Ureter (tissue), 1 donor: ENCODE measurements around the gene RBM23. TPM values are rescaled to one million over a fixed set of nuclear protein-coding genes. Genes with fewer than 3 reads are reported as not detected.

Experiments used
- DNase-seq: peaks from one replicate; pipeline ENCODE4 v3.0.0-alpha.2; 2020; ENCODE audit warnings: low spot score
- total RNA-seq: library from RNA; stranded (reverse); gene quantifications from one replicate; pipeline ENCODE4 v1.2.4, GENCODE V29; 2023
- donor health status: DM: yes; HTN: yes; CAD: no.

The RBM23 gene
- total RNA-seq, 1 donor from 2014 or later: 84.4 TPM

DNA sequence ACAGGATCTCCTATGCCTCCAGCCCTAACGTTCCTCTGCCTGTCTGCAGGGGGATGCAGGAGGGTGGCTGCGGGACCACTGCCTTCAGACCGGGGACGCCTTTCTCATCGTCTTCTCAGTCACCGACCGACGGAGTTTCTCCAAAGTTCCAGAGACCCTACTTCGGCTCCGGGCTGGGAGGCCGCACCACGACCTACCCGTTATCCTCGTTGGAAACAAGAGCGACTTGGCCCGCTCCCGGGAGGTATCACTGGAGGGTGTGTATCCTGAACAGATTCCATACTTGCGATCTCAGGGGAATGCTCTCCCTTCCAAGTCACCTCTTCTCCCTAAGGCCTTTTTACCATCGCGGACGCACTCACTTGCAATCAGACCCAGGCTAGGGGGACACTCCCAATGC is 33.0 kb downstream of the RBM23 start:
- DNase-seq: no peak

DNA sequence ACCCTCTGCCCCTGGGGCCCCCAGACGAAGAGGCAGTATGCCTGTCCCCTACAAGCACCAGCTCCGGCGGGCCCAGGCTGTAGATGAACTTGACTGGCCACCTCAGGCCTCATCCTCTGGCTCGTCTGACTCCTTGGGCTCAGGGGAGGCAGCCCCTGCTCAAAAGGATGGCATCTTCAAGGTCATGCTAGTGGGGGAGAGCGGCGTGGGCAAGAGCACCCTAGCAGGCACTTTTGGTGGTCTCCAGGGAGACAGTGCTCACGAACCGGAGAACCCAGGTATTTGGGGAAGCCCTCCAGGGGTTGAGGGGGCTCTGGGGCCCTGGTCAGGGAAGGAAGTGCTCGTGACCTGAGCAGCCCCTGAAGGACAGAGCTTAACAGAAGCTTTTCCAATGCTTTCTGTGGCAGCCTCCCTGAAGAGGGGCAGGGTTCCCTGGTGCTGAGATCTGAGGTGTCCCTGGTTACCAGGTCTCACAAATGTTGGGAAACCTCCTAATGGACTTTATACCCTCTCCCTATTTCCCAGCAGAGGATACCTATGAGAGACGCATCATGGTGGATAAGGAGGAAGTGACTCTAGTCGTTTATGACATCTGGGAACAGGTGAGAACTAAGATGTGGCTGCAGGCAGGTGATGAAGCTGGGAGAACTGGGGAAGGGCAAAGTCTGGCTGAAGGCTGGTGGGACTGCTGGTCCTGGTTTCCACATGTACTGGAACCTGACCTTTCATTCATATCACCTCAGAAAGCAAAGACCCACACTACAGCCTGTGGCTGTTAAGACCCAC is 34.0 kb downstream of the RBM23 start:
- DNase-seq: no peak

DNA sequence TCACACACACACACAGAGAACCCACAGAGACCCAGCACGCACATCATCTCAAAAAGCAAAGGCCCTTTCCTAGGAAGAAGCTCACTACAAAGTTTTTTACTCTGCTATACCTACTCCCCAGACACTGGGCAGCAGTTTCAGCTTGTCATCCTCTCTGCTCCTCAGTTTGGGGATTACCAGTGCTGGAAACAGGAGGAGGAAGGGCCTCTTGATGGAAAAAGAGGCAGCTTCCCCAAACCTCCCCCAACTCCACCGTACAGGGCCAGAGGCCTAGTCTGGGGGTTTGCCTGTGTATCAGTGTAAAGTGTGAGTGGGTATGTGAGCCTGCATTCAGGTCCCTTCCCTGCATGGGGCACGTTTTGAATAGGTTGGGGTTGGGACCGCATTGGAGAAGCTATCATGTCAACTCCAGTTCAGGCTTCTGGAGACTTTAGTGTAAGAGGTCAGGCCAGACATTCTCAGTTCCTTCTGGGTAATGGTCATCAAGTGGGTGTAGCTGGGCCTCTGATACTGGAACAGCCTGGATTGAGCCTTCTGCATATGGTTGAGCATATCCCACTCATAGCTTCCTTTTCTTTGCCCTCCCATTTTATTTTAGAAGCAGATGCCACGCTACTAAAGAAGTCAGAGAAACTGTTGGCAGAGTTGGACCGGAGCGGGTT is 34.7 kb downstream of the RBM23 start:
- DNase-seq: no peak

DNA sequence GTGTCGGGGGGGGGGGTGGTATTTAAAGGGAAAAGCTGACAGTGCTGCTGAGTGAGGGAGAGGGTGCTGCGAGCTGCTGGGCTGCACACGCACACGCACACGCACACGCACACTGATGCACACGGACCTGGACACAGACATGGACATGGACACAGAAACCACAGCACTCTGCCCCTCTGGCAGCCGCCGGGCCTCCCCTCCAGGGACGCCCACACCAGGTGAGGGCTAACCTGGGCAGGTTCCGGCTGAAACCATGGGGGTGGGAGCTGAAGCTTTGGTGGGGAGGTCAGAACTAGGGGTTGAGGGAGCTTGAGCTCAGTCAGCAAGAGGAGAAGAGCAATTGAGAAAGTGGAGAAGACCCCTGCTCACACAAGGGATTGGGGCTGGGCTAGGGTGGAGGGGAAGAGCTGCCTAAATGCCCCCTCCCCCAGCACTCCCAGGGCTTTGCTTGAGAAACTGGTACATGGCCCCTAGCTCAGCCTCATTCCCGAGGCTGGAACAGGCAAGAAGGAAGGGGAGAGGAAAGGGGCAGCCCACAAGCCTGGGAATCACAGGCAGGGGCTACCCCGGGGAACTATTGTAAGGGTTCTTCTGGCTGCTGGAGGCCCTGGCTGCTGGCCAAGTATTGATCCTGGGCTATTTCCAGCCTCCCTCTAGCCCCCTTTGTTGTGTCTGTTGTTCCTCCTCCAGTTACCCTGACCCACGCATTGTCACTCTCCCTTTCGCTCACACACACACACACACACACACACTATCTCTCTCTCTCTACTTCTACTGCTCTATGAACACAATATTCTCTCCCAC is 35.6 kb downstream of the RBM23 start, which contains the start of gene REM2:
REM2 (plus strand) TSS at position 50 of the 804 bp plus-strand sequence; CDS start at position 116, 66 bp downstream.
- DNase-seq: no peak

DNA sequence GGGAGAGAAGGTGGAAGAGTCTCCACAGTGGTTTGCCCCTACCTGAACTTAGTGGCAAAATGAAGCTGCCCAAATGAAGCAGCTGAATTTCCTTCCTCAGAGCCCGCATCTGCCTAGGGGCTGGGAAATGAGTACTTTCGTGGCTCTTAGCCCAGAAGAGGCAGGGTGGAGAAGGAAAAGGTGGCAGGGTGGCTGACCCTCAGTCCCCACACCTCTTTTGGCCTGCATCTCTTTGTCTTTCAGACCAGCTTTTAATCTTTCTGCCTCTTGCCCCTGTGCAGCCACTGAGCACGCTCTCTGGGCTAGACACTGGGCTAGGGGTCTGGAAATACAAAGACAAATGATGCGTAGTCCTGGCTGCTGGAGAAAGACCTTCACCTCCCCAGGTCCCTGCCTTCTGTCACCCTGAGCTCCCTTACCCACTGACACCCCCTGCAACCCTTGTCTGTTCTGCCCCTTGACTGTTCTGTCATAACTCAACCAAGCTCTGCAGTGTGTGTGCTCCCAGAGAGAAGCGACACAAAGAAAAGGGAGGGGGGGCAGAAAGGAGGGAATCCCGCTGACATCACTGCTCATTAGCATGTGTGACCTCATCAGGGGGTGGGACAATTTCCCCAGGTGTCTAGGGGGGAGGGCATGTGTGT is 36.3 kb downstream of the RBM23 start:
- no peak for DNase-seq

DNA sequence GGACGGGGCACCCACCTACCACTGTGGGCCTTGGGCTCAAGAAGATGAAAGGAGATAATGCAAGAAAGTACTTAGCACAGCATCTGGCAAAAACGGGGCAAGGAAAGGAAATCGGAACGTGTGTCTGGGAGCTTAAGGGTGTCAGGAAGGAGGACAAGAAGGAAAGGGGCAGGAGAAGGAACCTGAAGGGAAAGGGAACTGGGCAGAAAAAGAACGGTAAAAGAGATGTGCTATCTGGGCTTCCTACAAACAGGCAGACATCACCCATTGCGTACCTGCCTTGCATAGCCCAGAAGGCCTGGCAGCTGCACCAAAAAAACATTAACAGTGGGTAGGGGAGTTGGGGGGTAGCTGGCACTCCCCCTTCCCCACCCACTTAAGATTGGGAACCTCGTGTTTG is 36.9 kb downstream of the RBM23 start:
- DNase-seq: no peak

DNA sequence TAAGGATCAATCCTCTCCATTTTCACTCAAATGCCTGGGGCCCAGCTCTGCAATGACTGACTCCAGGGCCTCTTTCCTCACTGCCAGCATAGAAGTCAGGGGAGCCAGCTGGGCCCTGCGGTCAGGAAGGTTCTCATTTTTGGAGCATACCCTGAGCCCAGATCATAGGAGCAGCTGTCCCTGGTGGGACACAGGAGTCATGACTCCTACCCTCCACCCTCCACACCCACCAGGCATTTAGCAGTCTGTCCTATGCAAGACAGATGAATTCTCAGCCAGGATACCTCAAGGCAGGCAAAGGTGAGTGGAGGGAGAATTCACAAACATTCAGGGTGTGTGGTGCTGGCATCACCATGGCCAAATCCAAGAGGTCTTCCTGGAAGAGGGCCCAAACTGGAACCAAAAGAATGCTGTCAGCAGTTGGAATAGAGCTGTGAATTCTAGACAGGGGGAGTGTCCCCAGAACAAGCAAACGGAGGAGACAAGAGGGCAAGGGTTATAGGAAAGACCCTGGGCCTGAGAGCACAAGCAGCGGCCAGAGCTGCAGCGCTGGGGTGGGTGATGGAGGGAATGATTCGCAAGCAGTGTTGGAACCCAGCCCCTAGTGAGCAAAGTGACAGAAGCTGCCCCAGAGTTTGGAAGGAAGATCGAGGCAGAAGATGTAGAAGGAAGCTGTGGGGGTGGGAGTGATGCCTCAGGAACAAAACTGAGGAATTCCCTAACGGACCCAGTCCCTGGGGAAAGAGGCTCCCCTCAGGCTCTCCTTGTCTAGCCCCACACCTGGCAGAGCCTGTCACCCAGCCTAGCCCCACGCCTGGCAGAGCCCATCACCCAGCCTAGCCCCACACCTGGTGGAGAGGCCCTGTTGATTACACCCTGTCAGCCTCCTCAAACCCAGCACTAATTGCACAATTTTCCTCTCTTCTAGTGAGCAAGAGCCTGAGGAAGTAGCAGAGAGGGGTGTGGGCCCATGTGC is 40.4 kb downstream of the RBM23 start:
- no peak for DNase-seq

DNA sequence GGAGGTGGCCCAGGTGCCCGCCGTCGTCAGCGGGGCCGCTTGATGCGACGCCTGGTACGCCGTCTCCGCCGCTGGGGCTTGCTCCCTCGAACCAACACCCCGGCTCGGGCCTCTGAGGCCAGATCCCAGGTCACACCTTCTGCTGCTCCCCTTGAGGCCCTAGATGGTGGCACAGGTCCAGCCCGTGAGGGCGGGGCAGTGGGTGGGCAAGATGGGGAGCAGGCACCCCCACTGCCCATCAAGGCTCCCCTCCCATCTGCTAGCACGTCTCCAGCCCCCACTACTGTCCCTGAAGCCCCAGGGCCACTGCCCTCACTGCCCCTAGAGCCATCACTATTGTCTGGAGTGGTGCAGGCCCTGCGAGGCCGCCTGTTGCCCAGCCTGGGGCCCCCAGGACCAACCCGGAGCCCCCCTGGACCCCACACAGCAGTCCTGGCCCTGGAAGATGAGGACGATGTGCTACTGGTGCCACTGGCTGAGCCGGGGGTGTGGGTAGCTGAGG is 41.9 kb downstream of the RBM23 start:
- no peak for DNase-seq

DNA sequence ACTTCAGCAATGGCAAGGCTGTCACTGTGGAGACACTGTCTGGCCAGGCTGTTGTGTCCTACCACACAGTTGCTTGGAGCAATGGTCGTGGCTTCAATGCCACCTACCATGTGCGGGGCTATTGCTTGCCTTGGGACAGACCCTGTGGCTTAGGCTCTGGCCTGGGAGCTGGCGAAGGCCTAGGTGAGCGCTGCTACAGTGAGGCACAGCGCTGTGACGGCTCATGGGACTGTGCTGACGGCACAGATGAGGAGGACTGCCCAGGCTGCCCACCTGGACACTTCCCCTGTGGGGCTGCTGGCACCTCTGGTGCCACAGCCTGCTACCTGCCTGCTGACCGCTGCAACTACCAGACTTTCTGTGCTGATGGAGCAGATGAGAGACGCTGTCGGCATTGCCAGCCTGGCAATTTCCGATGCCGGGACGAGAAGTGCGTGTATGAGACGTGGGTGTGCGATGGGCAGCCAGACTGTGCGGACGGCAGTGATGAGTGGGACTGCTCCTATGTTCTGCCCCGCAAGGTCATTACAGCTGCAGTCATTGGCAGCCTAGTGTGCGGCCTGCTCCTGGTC is 43.1 kb downstream of the RBM23 start:
- DNase-seq: no peak

DNA sequence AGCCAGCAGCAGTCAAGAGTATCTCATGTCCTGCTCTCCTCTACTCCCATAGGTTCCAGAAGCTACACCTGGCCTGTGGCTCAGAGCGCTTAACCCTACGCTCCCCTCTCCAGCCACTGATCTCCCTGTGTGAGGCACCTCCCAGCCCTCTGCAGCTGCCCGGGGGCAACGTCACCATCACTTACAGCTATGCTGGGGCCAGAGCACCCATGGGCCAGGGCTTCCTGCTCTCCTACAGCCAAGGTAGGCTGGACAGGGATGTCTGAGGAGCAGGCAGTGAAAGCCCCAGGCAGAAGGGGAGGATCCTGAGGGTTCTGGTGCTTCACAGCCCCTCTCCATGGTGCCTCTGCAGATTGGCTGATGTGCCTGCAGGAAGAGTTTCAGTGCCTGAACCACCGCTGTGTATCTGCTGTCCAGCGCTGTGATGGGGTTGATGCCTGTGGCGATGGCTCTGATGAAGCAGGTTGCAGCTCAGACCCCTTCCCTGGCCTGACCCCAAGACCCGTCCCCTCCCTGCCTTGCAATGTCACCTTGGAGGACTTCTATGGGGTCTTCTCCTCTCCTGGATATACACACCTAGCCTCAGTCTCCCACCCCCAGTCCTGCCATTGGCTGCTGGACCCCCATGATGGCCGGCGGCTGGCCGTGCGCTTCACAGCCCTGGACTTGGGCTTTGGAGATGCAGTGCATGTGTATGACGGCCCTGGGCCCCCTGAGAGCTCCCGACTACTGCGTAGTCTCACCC is 43.8 kb downstream of the RBM23 start:
- no peak for DNase-seq

DNA sequence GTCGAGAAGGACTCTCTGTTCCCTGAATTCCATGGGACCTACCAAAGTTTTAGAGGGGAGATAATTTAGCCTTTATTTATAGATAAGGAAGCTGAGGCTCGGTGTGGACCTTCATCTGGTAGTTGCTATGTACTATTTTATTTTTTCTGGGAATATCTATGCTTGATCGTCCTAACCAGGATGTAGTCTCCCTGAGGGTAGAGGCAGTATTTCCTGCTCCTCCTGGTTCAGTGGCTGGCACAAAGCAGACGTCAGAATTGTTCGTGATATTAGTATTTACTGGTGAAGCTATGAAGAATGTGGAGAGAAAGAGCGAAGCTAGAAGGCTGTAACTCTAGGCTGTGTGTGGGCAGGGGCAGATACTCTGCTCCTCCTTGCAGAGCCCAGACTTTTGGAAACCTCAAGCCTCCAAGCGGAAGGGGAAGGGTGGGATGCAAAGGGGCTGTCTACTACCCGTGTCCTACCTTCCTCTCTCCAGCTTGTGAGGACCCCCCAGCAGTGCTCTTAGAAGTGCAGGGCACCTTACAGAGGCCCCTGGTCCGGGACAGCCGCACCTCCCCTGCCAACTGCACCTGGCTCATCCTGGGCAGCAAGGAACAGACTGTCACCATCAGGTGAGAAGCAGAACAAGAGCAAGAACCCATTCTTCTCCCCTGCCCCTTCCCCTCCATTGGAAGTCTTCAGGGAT is 46.0 kb downstream of the RBM23 start:
- DNase-seq: no peak

DNA sequence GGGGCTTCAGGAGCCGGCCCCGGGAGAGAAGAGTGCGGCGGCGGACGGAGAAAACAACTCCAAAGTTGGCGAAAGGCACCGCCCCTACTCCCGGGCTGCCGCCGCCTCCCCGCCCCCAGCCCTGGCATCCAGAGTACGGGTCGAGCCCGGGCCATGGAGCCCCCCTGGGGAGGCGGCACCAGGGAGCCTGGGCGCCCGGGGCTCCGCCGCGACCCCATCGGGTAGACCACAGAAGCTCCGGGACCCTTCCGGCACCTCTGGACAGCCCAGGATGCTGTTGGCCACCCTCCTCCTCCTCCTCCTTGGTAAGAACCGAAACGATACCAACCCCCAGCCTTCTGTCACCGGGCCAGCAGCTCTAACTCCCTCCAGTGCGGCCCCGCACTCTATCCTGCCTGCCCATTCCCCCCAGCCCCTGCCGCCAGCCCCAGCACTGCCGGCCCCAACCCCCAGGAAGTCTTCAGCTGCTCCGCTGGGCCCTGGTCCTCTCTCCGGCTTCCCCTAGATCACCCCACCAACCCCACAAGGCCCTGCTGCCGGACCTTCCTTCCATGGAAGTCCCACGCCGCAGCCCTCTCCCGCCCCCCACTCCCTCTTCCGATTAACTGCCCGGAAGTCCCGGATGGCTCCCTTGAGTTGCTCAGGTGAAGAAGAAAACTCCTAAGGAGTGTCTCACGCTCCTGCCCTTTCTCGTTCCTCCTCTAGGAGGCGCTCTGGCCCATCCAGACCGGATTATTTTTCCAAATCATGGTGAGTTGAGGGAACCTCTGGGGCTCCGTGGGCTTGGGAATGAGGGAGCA is 46.7 kb downstream of the RBM23 start:
- peak; percentile 90 for DNase-seq

DNA sequence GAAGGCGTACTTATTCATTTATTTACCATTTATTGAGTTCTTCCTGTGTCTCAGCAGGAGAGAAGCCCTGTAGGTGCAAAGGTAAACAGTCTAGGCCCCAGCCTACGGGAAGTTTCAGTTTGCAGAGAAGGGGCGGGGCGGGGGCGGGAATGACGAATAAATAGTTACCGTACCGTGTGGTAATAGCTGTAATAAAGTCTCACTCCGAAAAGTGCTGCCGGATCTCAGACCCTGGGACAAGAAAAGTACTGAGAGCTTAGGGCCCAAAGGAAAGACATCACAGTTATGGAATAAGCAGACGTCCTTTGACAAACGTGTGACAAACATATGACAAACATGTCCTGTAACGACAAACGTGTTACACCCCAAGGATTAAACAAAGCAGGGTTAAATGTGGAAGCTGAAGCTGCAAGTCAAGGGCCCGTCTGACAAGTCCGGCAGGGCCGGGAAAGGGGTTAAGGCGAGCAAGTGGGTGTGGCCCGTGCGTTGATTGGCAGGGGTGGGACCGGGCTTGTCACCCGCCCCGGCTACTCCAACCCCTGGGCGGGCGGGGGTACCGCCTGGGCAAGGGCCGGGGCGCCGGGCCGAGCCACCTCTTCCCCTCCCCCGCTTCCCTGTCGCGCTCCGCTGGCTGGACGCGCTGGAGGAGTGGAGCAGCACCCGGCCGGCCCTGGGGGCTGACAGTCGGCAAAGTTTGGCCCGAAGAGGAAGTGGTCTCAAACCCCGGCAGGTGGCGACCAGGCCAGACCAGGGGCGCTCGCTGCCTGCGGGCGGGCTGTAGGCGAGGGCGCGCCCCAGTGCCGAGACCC is 47.5 kb downstream of the RBM23 start, which contains the start of gene LRP10:
LRP10 (plus strand) TSS at position 517 of the 809 bp plus-strand sequence. CDS start 564 bp downstream, outside the sequence.
- DNase-seq: peak; percentile 95

DNA sequence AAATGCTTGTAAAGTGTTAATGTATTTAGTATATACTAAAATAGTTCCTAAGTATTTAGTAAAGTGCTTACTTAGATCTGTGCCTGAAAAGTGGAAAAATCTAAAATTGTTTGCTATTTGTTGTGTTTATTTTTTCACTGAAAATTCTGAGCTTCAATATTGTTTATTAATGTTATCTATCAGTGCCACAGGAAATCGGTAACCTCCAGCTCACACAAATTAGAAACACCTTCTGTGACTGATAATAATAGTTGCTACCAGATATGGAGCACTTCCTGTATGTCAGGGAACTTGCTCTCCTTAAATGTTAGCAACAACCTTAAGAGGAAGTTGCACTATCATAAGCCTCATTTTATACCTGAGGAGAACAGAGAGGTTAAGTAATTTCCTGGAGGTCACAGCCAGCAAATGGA is 48.1 kb downstream of the RBM23 start:
- no peak for DNase-seq

DNA sequence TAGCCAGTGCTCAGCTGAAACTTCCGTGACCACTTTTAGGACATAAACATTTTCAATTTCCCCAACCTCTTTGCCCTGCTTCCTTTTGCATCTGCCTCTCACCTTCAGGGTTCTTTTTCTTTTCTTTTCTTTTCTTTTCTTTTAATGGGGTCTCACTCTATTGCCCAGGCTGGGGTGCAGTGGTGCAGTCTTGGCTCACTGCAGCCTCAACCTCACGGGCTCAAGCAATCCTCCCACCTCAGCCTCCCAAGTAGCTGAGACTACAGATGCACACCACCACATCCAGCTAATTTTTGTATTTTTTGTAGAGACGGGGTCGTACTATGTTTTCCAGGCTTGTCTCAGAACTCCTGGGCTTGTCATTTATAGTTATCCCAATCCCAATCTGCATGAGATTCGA is 52.1 kb downstream of the RBM23 start:
- DNase-seq: no peak

DNA sequence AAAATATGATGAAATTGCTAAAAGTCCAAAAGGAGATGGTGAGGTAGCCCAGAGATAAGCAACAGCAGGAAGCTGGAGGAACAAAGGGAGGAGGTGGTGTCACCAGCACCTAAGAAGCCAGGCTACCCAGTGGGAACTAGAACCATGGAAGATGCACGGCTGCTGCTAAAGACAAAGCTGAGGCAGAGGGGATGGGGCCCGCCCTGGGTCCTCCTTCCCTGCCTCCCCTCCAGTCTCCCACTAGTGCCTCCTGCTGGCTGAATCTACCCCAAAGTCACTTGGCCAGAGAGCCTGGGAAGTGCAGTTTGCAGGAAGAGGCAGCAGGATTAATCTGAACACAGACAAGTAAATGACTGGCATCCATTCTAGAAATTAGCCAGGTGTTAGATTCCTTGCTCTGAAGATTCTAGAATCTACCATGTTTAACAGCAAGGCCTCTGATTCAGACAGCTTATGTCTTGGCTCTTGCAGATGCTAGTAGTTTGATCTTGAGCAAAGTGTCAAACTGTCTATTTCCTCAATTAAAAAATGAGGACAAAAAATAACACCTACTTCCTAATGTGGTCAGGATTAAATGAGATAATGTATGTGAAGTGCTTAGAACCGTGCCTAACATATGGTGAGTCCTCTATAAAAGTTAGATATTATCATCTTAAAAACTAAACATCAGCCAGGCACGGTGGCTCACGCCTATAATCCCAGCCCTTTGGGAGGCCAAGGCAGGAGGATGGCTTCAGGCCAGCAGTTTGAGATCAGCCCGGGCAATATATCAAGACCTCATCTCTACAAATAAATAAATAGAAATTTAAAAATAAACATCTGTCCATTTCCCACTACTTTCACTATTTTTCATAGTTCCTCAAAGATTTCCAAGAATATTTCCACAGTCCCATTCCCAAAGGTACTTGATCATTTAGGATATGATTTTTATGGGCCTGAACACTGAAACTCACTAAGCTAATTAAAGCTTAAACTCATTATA is 53.2 kb downstream of the RBM23 start:
- DNase-seq: no peak
